Stimulated activated CD4-positive, alpha-beta T cell treated with anti-CD3 and anti-CD28 coated beads, Interleukin-2, amount 100 ng/mL, for 24 hours (primary cell): Measurements from ENCODE around the gene NAT9.
A peak's percentile ranks its signal among the peaks of the same experiment; 100 is the strongest.

Experiments used
- DNase-seq, 2 donors: peaks; one replicate each; pipeline ENCODE4 v3.0.0-alpha.2; 2020

NAT9 gene

GRCh38 chr17:74760404-74761105 is 15.6 kb downstream of the NAT9 start:
- no peak for DNase-seq

GRCh38 chr17:74759941-74760340 is 16.2 kb downstream of the NAT9 start:
- DNase-seq = no peak

- peak in 1 of 2 donors; percentile 57 for DNase-seq
Measured at GRCh38 chr17:74759243-74759801, 16.8 kb downstream of the NAT9 start.

- no peak for DNase-seq
Measured at GRCh38 chr17:74758848-74759168, 17.3 kb downstream of the NAT9 start.

GRCh38 chr17:74757931-74758847 is 18.0 kb downstream of the NAT9 start:
- DNase-seq = no peak

- no peak for DNase-seq
Measured at GRCh38 chr17:74757502-74757901, 18.6 kb downstream of the NAT9 start.

GRCh38 chr17:74756891-74757290 is 19.3 kb downstream of the NAT9 start:
- DNase-seq = no peak

- no peak for DNase-seq
Measured at GRCh38 chr17:74755533-74755932, 20.6 kb downstream of the NAT9 start.

- no peak for DNase-seq
Measured at GRCh38 chr17:74754832-74755231, 21.3 kb downstream of the NAT9 start.

- no peak for DNase-seq
Measured at GRCh38 chr17:74752822-74753401, 23.2 kb downstream of the NAT9 start.

GRCh38 chr17:74752415-74752814 is 23.7 kb downstream of the NAT9 start:
- DNase-seq = no peak

- no peak for DNase-seq
Measured at GRCh38 chr17:74750327-74751069, 25.6 kb downstream of the NAT9 start.

- DNase-seq = no peak
Measured at GRCh38 chr17:74750039-74750326, 26.2 kb downstream of the NAT9 start.

- peak; percentile 51 to 65 for DNase-seq
Measured at GRCh38 chr17:74749279-74750038, 26.7 kb downstream of the NAT9 start.

GRCh38 chr17:74748529-74749278 is 27.4 kb downstream of the NAT9 start, which contains the start of gene NHERF1:
NHERF1 (plus strand) TSS chr17:74748628; CDS start chr17:74748847, 219 bp downstream.
- DNase-seq = peak; percentile 96

- no peak for DNase-seq
Measured at GRCh38 chr17:74748279-74748528, 27.9 kb downstream of the NAT9 start.

GRCh38 chr17:74746922-74747321 is 29.2 kb downstream of the NAT9 start:
- no peak for DNase-seq

GRCh38 chr17:74746376-74746775 is 29.8 kb downstream of the NAT9 start:
- no peak for DNase-seq

GRCh38 chr17:74745548-74746177 is 30.5 kb downstream of the NAT9 start:
- DNase-seq = no peak

- peak; percentile 89 to 91 for DNase-seq
Measured at GRCh38 chr17:74744714-74745547, 31.2 kb downstream of the NAT9 start.
